CD4-positive, alpha-beta T cell treated with Interleukin-17A for 1 hour (primary cell): ENCODE measurements around the gene LAMA2.
"Not testable (repeated sequence)": the region's sequence is repeated elsewhere in the genome, so short reads cannot be mapped to it uniquely, and the experiment has no call there.

Experiments used
- DNase-seq: peaks from one replicate; pipeline ENCODE4 v3.0.0-alpha.2; 2020

Gene LAMA2

DNA sequence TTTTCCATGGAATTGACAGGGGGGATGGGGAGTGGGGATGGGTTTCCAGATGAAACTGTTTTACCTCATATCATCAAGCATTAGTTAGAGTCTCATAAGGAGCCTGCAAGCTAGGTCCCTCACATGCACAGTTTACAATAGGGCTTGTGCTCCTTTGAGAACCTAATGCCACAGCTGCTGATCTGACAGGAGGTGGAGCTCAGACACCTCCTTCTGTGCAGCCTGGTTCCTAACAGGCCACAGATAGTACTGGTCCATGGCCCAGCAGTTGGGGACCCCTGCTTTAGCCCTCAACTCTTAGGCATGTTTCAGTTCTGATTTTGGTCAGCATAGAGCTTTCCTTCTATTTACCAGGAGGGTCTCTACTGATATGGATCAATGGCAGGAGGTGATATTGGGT lies 251.6 kb downstream of the LAMA2 start:
- DNase-seq: no peak

DNA sequence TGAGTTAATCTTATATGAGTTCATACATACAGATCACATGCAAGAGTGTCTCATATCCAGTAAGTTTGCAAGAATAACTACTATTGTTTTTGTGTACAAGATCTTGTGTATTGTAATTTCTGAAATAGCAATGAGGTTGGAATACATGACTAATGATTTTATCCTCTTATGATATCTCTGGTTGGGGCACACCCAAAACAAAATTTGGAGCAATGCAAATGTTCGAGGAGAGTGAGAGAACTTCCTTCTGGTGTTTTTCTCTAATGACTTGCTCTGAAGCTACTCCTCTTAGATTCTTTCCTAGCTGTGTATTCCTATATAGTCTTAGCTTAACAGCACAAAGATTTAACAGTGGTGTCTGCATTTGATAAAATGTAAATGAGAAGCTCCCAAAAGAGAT lies 252.5 kb downstream of the LAMA2 start:
- no peak for DNase-seq

DNA sequence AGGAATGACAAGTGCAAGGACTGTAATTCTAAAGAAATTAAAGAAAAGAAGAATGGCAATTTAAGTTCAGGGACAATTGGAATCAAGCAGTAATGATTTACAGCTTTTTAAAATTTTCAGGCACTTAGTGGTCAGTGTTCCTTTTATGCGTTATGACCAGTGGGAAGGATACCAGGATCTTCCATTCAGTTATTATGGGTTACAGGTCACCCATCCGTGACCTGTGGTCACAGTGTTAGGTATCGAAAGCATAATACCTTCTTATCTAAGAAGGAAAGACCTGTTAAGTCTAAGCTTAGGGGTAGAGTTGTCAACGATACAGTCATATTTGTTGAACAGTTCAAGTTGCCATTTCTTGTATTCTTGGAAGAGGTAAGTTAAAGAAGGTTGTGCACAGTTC lies 253.8 kb downstream of the LAMA2 start:
- DNase-seq: no peak

GRCh38 chr6:129138739-129139405 lies 255.9 kb downstream of the LAMA2 start:
- DNase-seq: no peak

- no peak for DNase-seq
Observed at GRCh38 chr6:129140526-129140925, 257.6 kb downstream of the LAMA2 start.

- DNase-seq: no peak
Observed at GRCh38 chr6:129141499-129141898, 258.6 kb downstream of the LAMA2 start.

GRCh38 chr6:129146902-129147301 lies 264.0 kb downstream of the LAMA2 start:
- DNase-seq: no peak

DNA sequence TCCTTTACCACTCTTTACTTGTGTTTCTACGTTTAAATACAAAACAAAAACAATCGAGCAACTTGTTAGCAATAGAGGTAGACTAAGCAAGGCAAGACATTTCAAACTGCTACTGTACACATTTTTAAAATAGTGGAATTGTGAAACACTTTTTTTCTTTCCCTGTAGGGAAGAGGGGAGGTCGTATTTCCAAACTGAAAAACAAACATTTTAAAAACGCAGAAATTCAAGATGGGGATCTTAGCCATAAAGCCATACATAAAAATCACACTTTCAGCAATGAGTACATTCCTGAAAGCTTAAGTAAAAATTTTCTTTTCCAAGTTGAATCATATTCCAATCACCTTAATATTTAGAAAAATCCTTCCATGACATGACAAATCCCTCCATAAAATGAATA lies 267.6 kb downstream of the LAMA2 start:
- DNase-seq: no peak

DNA sequence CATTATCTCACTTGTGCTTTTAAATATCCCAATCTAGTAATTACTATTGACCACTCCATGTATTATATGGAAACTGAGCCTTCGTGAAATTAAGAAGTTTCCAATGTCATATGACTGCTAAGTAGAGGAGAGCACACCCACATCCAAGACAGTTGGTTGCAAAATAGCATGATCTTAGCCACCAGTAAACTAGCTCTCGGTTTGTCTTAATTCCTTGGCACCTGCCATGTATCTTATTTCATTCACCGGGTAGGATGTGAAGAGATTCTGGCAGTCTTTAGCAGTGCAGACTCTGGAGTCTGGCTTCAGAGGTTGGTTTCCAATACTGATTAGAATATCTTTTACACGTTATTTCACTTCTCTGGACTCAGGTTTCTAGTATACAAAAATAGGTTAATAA lies 270.3 kb downstream of the LAMA2 start:
- no peak for DNase-seq

DNA sequence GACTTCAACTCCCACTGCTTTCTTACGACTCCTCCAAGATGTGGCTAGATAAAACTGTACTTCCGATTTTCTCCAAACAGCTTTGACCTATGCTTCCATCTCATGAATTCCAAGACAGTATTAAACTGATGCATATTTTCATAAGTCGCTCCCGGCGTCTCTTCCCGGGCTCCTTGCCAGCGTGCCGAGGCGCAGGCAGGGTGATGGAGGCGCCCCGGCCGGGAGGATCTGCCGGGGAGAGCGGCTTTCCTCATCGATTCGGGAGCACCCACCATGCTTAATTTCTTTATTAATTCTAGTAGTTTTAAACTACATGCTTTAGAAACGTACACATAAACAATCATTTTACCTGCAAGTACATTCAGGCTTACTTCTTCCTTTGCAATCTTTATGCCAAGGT lies 276.3 kb downstream of the LAMA2 start:
- DNase-seq: not testable (repeated sequence)

- no peak for DNase-seq
Observed at GRCh38 chr6:129162605-129163004, 279.7 kb downstream of the LAMA2 start.

GRCh38 chr6:129163551-129163950 lies 280.6 kb downstream of the LAMA2 start:
- no peak for DNase-seq

- no peak for DNase-seq
Observed at GRCh38 chr6:129164032-129164431, 281.1 kb downstream of the LAMA2 start.

DNA sequence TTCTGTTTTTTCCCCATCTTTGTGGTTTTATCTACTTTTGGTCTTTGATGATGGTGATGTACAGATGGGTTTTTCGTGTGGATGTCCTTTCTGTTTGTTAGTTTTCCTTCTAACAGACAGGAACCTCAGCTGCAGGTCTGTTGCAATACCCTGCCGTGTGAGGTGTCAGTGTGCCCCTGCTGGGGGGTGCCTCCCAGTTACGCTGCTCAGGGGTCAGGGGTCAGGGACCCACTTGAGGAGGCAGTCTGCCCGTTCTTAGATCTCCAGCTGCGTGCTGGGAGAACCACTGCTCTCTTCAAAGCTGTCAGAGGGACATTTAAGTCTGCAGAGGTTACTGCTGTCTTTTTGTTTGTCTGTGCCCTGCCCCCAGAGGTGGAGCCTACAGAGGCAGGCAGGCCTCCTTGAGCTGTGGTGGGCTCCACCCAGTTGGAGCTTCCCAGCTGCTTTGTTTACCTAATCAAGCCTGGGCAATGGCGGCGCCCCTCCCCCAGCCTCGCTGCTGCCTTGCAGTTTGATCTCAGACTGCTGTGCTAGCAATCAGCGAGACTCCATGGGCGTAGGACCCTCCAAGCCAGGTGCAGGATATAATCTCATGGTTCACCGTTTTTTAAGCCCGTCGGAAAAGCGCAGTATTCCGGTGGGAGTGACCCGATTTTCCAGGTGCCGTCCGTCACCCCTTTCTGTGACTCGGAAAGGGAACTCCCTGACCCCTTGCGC lies 289.5 kb downstream of the LAMA2 start:
- DNase-seq: not testable (repeated sequence)

- no peak for DNase-seq
Observed at GRCh38 chr6:129175066-129175465, 292.1 kb downstream of the LAMA2 start.

DNA sequence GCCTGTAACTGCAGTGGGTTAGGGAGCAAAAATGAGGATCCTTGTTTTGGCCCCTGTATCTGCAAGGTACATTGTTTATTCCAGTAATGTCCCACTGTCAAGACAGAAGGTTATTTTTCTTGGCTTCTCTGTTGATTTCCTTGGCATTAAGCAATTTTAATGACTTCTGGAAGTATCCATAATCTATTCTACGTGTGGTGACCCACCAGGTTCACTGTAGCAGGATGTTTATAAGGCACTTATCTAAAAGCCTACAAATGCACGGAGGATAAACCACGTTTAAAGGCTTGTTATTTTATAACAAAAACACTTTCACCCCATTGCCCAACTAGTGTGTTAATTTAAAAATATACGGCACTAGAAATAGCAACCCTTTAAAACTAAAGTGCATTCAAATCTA lies 294.9 kb downstream of the LAMA2 start:
- no peak for DNase-seq

GRCh38 chr6:129179283-129179682 lies 296.3 kb downstream of the LAMA2 start:
- no peak for DNase-seq

DNA sequence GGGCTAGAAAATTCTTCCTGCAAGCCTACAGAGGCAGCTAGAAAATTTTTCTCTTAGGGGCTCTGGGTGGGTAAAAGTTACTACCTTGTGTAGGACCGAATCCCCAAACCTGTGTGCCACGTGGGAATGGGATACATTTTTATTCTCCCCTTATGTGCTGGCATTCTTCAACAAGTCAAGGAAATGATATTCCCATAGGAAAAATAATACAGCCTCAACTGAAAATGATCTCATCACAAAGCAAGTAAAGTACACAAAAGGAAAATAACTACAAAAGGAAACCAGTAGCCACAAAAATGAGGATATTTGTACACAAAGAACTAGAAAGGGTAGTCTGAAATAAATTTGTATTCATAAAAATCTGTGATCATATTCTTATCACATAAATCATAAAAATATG lies 298.1 kb downstream of the LAMA2 start:
- DNase-seq: no peak

DNA sequence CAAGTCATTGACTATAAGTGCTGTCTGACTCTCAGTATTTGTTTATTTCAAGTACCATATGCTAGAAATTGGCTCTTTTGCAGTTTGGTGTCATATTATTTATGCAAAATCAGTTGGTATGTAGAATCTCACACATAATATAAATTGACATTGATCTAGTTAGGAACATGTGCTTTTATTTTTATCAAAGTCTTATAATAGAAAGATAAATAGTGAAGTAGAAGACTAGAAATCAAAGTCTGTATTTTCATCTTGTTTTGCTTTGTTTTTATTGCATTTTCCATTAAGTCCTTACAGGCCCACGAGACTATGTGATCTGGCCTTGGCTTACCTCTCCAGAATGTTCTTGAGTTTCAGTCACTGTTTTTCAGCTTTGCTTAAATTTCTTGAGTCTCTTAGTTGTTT lies 300.3 kb downstream of the LAMA2 start:
- DNase-seq: no peak

DNA sequence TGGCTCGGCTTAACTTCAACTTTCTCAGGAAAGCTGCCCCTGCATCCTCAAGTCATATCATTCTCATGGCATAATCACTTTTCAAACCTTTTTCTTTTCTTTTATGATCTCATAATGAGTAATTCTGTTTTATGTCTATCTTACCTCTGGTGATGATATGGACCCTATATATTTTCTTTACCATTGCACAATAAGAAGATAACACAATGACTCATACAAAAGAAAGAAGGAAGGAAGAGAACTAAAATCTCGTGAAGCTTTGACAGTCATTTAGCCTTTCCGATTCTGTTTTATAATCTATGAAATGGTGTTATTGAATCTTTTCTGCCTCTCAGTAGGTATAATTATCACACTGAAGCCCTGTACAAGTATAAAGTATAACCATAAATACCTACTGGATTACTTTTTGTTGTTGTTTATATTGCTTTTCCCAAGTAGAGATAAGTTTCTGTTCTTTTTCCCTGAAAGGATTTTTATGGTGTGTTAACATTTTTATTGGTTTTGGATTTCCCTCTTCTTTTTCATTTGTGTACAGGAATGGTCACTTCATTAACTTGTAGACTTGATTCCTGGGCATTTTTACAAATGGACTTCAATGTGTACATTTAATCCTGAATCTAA lies 300.9 kb downstream of the LAMA2 start:
- no peak for DNase-seq

DNA sequence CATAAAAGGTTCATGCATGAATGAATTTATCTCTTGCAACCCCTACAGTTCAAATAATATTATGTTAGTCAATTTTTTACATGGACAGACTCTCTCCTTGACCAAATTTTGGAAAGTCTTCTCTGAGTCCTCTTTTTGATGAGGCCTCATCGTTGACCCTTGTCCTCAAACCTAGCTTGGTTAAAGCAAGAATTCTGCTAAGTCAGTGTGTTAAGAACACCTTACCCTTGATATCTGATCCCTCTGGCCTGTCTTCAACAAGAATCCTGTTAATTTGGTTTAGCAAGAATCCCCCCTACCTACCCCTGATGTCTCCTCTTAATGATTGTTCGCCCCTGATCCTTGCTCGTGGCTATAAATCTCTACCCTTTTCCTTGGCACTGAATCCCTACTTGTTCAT lies 301.4 kb downstream of the LAMA2 start:
- DNase-seq: no peak

DNA sequence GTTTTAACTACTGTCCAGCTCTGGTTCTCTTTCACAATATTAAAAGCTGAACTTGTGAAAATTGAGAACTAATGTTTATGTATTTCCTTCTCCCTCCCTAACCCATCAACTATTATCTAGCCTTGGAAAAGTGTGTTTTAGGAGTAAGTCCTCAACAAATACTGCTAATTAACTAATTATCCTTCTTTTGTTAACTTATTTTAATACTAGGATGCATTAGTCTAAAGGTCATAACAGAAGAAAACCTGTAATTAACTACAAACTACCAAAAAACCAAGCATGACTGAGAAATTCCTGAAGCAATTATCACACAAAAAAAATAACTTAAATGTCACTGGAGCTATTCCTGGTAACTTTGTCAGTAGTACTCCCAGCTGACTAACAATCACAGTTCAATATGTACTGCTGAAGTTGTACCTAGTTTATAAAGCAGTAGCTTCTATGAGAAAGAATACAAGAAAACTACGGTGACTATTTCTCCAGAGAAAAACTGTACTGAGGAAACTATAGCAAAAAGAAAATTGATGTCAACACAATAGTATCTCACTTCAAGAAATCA lies 301.9 kb downstream of the LAMA2 start:
- no peak for DNase-seq

GRCh38 chr6:129186988-129187387 lies 304.1 kb downstream of the LAMA2 start:
- no peak for DNase-seq

GRCh38 chr6:129188306-129188705 lies 305.4 kb downstream of the LAMA2 start:
- no peak for DNase-seq
